GM18861 (cell line): Measurements from ENCODE around the gene MYO1D.
"Not testable (repeated sequence)": the region's sequence is repeated elsewhere in the genome, so short reads cannot be mapped to it uniquely, and the experiment has no call there.

ENCODE experiments used
- ATAC-seq: cut with Tn5 transposase; IDR thresholded peaks from one replicate; pipeline ENCODE4 v1.9.1; 2021; ENCODE audit not compliant: unreplicated experiment

MYO1D gene

DNA sequence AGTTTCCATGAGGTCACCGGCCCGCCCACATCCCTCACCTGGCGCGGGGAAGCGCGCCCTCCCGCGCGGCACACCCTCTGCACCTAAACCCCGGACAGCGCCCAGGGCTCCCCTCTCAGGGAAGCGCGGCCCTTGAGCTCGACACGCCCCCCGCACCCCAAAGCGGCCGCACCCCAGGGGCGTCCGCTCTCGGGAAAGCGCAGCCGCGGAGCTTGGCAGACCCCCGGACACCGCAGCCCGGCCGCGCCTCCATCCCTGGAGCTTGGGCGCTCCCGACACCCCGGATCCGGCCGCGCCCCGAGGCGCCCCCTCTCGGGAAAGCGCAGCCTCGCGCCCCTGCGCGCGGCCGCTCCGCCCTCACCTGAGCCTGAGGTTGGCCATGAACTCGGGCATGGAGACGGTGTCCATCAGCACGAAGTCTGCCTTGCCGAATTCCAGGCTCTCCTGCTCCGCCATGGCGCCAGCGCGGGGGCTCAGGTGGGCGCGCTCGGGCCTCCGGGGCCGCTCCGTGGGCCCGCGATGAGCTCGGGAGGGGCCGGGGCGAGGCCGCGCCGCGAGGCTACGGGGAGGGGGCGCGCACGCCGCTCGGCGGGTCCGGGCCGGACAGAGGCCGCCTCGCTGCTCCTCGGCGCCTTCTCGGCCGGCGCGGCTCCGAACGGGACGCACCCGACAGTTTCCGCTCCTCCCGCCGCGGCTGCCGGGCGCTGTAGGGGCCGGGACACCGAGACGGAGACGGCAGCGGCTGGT is at the start of gene MYO1D:
MYO1D (minus strand) TSS at position 708 of the 747 bp plus-strand sequence; CDS start at position 456, 252 bp downstream.
- peak; percentile 33 for ATAC-seq

DNA sequence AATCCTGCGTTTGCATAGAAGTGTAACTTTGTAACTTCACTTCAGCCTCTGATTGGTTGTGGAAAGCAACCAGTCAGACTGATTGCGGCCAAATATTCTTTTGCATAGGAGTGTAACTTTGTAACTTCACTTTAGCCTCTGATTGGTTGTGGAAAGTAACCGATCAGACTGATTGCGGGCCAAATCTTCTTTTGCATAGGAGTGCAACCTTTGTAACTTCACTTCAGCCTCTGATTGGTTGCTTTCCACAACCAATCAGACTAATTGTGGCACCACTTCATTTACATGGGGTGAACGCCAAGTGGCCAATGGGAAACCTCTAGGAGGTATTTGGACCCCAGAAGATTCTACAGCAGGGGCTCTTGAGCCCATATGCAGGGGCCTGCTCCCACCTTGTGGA is 49.3 kb upstream of the MYO1D start:
- ATAC-seq = no peak

DNA sequence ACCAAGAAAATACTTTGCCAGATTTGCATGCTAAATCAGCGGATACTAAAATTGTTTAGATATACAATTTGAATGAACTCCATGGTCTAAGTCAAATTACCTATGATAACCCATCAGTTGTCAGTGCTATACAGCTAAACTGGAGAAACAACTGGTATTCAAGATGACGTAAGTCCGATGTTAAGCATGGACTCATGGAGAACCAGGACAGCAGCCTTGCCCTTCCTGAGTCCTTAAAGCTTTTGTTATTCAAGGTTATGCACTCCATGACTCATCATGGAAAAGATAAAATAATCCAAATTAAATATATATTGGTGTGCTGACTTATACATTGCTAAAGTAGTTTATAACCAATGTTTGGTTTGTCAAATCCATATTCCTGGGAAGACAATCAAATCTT is 47.0 kb upstream of the MYO1D start:
- ATAC-seq = not testable (repeated sequence)

DNA sequence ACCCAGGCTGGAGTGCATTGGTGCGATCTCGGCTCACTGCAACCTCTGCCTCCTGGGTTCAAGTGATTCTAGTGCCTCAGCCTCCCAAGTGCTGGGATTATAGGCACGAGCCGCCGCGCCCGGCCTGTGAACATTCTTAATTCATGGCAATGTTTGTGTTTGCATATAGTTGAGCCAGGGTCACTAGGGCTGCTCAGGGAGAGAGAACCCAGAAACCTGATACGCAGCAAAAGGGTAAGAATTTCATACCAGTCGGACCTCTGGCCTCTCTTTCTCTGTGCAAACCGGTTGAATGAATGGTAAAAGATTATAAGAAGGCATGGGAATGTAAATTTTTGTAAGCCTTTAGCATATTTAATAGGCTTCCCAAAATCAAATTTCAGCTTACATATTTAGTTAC is 44.1 kb upstream of the MYO1D start:
- no peak for ATAC-seq

DNA sequence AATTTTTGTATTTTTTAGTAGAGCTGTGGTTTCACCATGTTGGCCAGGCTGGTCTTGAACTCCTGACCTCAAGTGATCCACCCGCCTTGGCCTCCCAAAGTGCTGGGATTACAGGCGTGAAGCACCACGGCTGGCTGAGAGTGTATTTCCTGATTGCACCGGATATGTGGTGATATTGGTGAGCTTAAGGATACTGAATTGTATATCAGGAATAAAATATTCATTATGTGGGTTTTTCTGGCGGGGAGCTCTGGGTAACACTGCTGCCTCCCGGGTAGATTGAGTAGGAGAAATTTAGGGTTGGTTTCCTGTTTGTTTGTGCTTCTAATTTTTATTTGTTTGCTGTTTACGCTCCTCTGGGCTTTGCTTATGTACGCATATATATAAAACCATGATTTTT is 43.4 kb upstream of the MYO1D start:
- no peak for ATAC-seq

DNA sequence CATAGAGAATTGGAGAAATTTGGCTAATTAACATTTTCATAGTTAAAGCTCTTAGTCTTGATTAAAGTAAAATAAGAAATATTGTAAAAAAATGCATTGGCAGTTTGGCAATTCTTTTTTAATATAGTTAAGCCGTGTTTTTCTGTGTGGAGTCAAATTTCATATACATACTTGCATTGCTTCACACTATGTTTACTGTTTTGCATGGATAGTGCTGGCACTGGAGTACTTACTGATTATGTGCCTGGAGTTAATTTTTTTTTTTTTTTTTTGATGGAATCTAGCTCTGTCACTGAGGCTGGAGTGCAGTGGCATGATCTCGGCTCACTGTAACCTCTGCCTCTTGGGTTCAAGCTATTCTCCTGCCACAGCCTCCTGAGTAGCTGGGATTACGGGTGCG is 43.0 kb upstream of the MYO1D start:
- not testable (repeated sequence) for ATAC-seq

DNA sequence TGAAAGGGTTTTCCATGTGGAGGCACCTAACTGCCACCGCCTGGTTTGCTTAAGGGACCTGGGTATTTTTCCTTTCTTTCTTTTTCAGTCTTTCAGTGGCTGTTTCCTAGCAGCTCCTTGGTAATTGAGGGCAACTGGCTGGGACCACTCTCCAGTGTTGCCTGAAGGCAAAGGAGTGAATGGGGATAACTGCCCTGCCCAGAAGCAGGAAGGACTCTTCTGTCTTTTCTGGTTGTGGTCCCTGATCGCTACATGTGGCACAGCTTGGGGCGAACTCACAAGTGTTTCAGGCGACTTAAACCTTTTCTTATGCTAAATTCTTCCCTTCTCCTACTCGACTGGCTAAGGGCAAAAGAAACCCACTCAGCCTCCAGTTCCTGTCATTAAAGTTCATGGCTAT is 40.9 kb upstream of the MYO1D start:
- no peak for ATAC-seq

DNA sequence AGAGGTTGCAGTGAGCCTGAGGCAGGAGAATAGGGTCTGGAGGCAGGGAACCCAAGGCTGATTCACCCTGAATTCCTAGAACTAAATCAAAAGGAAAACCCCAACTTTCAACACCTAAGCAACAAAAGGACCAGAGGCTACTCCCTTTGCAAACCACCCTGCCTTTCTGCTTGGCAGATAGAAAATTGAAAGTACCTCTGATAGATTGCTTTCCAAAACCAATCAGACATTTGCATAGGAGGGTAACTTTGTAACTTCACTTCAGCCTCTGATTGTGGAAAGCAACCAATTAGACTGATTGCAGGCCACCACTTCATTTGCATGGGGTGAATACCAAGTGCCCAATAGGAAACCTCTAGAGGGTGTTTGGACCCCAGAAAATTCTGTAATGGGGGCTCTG is 40.2 kb upstream of the MYO1D start:
- no peak for ATAC-seq

DNA sequence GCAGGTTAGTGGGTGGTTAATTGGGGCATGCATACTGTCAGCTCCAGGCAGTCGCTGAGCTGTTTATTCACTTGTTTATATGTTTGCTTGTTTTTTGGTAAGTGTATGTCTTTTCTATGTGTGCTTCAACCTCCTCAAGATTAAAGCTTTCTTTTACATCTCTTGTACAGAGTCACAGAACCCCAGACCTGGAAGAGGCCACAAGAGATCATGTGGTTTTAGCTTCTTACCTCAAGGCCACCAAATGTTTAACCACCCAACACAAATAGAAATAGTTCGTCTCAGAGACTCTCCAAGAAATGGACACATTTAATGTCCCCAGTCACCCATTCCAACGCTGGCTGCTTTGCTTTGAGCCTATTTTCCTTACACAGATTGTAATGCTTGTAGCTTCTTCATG is 39.2 kb upstream of the MYO1D start:
- ATAC-seq = no peak

DNA sequence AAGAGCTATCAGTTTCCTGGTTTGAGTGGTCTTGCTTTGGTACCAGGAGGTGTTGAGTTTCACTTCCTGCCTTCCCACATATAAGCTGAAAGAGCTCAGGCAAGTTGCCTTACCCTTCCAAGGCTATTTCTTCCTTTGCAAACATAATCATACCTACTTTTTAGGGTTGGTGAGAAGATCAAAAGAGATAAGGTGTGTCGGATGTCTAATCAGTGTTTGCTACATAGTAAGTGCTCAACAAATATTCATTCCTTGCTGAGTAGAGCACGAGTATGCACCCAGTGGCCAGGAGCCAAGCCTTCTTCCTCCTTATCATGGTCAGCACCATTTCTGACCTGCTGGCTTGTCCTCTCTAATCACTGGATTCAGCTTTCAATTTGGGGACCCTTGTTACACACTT is 38.3 kb upstream of the MYO1D start:
- no peak for ATAC-seq

DNA sequence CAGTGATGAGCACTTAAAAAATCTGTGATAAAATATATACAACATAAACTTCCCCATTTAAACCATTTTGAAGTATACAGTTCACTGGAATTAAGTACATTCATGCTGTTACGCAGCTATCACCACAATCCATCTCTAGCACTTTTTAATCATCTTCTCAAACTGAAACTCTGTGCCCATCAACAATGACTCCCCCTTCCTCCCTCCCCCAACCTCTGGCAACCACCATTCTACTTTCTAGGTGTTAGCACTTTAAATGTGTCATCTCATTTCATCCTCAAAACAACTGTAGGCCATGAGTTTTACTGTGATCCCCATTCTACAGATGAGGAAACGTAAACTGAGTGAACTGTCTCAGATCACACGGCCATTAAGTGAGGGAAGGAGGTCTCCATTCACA is 37.3 kb upstream of the MYO1D start:
- no peak for ATAC-seq

DNA sequence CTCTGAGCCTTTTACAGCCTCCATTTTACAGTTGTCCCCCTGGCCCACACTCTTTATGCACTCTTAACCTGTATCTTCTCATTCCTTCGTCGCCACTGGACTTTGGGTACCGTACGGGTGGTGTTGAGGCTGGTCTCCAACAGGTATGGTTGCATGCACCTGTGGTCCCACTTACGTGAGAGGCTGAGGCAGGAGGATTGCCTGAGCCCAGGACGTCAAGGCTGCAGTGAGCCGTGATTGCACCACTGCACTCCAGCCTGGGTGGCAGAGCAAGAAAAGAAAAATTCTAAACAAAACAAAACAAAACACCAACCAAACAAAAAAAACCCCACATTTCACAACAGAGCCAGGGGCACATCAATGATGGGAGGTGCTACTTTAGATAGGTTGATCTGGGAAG is 36.7 kb upstream of the MYO1D start:
- ATAC-seq = no peak

DNA sequence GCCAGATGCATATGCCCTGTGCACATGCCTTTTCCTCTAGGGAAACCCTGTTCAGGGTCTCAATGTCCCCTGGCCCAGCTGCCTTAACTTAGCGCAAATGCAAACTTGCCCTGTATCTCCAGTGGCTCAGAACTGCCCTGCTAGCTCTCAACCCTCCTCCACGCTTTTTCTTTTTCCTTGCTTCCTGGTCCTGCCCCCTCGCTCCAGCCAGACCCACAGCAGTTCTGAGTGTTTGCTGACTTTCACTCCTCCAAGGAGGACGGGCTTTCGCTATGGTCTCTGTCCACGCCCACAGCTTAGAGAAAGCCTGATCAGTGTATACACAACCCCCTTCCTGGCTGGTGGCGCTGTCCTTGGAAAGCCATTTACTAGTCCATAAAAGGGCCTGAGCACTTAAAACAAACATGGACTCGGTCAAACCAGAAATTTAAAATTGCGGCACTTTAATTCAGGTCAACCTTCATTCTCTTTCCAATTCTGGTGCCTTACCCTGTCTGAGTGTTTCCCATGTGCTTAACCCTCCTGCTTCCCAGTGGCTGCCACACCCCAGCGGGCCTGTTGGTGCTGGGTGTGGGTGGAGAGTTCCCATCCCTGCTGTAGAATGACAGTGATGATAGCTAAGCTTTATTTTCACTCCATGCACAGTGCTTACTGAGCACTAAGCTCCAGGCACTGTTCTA is 35.4 kb upstream of the MYO1D start:
- ATAC-seq = no peak

DNA sequence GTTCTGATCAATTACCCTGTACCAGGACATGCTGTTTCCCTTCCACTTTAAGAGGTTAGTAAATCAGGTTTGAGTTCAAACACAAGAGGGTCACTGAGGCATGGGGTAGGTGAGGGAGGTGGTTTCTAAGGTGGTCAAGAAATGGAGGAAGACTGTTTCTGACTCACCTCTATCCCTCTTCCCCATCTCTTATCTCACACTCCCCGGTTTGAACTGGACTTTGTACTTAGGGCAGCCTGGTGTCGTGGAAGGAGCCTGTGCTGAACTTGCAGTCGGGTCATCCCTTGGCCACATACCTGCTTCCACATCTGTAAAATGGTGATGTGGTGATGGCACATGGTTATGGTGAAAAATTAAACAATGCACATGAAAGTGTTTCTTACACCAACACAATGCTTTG is 33.8 kb upstream of the MYO1D start:
- ATAC-seq = no peak

DNA sequence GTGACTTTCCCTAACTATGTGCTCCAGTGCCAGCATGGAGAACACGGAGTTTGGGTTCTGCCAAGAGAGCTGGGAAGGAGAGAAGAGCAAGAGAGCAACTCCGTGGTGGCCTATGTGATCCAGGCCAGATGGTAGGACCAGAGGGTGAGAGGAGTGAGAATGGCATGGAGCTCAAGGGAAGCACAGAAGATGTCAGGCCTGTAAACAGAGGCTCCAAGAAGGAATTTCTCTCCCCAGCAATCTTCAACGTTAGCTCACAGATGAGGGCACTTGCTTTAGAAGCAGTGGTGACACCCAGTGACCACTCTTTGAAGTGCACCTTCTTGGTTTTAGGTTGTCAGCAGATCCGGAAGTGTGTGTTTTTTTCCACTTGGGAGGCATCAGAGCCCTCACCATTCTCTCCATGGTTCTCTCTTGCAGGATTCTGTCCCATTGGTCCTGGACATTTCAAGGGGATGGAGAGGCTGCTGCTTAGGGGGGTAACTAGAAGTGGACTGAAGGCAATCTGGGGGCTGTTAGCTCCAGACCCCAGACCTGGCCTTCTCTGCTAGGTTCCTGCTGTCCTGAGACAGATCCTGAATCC is 33.0 kb upstream of the MYO1D start:
- peak; percentile 57 for ATAC-seq

DNA sequence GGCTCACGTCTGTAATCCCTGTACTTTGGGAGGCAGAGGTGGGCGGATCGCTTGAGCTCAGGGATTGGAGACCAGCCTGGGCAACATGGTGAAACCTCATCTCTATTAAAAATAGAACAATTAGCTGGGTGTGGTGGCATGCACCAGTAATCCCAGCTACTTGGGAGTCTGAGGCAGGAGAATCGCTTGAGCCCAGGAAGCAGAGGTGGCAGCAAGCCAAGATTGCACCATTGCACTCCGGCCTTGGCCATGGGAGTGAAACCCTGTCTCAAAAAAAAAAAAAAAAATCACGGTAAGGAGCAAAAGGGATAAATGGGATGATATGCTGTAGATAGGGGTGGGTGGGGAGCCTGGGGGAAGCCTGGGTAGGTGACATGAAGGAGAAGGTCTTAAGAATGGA is 30.7 kb upstream of the MYO1D start:
- no peak for ATAC-seq

DNA sequence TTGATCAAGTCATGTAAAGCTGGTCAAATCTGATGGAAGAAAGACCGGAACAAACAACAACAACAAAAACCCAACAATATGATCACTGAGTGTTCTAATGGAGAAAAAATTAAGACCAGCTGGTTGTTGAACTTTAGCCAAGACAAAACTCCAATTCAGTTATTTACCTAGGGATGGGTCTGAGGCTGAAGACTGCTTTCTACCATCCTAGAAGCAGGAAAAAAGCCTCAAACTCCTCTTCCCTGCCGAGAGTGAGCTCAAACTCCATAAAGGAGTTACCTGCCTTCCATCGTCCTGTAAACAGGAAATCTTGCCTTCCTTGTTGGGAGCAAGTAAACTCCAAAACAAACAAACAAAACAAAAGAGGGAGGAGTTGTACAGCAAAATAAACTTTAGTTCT is 28.0 kb upstream of the MYO1D start:
- no peak for ATAC-seq

DNA sequence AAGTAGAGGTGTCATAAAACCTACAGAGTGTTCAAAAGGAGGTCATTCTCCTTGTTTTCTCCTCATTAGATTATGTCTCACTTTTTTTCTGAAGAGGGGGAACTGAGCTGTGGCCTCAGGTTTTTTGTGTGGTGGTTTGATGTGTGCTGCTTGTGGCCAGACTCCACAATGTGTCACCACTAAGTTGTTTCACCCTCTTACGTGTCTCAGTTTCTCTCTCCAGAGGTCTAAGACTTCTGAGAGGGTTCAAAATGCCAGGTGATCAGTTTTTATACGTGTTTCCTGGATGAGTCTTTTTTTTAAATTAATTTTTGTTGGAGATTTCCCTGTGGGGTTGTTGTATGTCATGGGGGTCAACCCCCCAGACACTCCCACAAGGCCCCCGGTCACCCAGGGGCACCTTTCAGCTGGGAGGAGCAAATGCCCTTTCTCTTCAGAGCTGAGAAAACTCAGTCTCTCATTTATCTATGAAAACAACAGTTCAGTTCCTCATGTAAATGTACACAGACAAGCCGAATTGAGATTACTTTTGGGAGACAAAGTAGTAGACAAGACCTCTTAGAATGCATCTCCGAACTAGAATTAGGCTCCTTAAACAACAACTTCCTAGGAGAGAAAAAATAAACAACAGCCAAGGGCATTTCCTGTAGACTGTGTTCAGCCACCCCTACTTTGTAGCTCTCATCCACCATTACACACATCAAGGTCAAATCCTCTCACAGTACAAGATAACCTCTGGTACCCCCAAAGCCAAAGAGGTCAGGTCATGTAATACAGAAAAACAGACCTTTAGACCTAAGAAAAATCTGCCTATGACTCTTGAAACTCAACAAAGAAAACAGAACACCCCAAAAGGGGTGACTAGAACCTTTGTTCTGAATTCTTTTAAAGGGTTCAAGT is 27.1 kb upstream of the MYO1D start:
- ATAC-seq = no peak

DNA sequence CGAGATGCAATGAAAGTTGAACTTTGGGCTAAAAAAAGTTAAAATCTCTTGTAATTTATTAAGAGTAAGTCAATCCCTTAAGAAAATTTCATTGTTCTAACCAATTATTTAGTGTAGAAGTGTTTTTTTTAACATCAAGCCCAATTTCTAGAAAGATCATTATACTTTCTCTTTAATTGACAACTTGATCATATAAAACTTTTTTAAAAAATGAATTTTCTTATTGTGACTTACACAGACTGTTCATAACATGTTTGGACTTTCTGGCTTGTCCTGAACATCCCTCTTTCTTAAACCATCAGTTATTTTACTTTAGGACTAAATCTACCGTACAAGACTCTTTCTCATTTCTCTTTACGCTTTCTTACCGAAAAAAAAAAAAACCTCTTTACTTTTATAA is 24.8 kb upstream of the MYO1D start:
- ATAC-seq = no peak

DNA sequence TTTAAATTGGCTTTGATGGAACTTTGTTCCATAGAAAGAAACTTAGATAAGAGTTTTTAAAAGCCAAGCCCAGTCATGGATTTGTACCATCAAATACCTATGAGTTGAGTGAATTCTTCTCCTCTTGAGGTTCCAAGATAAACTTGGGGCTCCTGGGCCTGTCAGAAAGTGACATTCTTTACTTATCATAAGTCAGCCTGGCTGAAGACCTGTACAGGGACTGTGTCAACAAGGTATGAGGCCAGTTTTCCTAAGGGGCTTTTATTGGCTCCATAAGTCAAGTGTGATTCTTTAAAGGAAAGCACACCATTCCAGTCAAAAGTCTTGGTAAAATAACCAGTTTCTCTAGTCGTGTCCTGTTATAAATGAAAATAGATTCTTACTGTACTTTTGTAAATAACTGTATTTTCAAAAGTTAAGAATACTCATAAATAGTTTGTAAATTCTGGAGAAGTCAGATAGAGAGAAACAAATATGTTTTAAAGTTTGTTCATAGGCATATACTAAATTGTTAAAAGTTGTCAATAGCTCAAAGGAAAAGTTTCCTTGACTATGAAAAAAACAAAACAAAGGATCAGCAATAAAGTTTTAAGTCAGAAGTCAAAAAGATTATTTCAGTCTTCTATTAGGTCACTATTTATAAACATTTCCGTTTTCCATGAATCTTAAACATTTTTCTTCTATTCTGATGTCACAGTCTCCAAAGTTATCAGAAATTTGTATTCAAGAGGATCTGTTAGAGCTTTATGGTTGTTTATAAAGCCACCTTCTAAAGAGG is 22.5 kb upstream of the MYO1D start:
- ATAC-seq = no peak
